AG10803 (cell line): ENCODE results near the gene TRIP4.

Source experiments
- DNase-seq: peaks from one replicate; pipeline ENCODE4 v3.0.0; 2010; ENCODE audit warnings: low read depth
- H3K4me3 ChIP-seq: 2 replicates; pipeline ENCODE4 v1.5.1; 2011; ENCODE audit warnings: mild to moderate bottlenecking, low read length, control low read depth
- TF ChIP-seq, protein P1 (sequence below): conservative IDR thresholded peaks from 2 replicates; pipeline ENCODE4 v1.5.1; 2011; ENCODE audit warnings: mild to moderate bottlenecking, low read length, control low read depth, inconsistent platforms

The TRIP4 gene

GRCh38 chr15:64503197-64503596 lies 115.6 kb downstream of the TRIP4 start:
- H3K4me3 ChIP-seq = no peak overlapping the region
- peak; percentile 56 for DNase-seq

DNA sequence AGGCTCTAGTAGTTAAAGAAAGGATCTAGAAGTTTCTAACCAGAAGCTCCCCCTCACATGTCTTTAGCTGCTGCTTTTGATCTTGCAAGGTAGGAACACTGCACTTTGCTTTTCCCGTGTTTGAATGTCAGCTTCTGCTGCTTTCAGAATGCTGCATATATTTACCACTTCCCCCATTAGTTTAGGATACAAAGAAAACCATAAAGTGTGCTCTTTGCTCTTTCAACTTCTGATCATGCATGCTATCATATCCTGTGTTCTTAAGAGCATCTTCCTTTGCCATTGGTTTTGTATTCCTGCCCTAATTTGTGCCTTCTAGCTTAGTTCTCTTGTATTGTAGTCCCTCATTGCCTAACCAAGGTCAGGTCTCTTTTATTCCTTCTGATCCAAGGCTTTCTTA lies 116.0 kb downstream of the TRIP4 start:
- no peak overlapping the region for H3K4me3 ChIP-seq
- TF ChIP-seq, protein P1, sequence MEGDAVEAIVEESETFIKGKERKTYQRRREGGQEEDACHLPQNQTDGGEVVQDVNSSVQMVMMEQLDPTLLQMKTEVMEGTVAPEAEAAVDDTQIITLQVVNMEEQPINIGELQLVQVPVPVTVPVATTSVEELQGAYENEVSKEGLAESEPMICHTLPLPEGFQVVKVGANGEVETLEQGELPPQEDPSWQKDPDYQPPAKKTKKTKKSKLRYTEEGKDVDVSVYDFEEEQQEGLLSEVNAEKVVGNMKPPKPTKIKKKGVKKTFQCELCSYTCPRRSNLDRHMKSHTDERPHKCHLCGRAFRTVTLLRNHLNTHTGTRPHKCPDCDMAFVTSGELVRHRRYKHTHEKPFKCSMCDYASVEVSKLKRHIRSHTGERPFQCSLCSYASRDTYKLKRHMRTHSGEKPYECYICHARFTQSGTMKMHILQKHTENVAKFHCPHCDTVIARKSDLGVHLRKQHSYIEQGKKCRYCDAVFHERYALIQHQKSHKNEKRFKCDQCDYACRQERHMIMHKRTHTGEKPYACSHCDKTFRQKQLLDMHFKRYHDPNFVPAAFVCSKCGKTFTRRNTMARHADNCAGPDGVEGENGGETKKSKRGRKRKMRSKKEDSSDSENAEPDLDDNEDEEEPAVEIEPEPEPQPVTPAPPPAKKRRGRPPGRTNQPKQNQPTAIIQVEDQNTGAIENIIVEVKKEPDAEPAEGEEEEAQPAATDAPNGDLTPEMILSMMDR = no peak
- DNase-seq = no peak

More at GRCh38 chr15:64503197-64503596, 115.6 kb downstream of the TRIP4 start:
- TF ChIP-seq, protein P1 = no peak
